GM18951 (cell line): ENCODE data around the gene VPS26B.

ENCODE experiments used
- POLR2A ChIP-seq: IDR thresholded peaks from 4 replicates; pipeline ENCODE4 v1.6.1; 2011; ENCODE audit warnings: mild to moderate bottlenecking; ENCODE audit not compliant: insufficient read length, insufficient read depth; ENCODE audit errors: extremely low read depth
- in situ Hi-C: fragments of 300-500 bp; cut with MboI; formaldehyde crosslinking; loops from one replicate; pipeline ENCODE4 v1.12.0; 2022; ENCODE audit warnings: low sequenced_read_pairs, mixed read lengths, inconsistent platforms; ENCODE audit not compliant: unreplicated experiment

The VPS26B gene

GRCh38 chr11:134257101-134257500 is 32.6 kb downstream of the VPS26B start:
- in situ Hi-C loops: no loop called here
- TF ChIP-seq POLR2A: no peak

- TF ChIP-seq POLR2A: no peak
- in situ Hi-C loops: no loop called here
Observed at GRCh38 chr11:134258577-134258976, 34.1 kb downstream of the VPS26B start.

- TF ChIP-seq POLR2A: no peak
- in situ Hi-C loops: no loop called here
Observed at GRCh38 chr11:134260503-134260902, 36.0 kb downstream of the VPS26B start.

DNA sequence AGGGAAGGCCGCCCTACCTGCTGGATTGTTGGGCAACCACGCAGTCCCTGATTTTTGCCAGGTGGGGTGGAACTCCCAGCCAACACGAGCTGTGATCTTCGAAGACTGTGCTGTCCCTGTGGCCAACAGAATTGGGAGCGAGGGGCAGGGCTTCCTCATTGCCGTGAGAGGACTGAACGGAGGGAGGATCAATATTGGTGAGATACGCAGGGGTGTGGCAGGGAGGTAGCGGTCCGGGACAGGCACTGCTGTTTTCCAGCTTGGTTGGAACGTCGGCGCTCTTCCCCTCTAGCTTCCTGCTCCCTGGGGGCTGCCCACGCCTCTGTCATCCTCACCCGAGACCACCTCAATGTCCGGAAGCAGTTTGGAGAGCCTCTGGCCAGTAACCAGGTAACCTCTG is 36.5 kb downstream of the VPS26B start:
- in situ Hi-C loops: no loop called here
- no peak for TF ChIP-seq POLR2A

GRCh38 chr11:134261626-134262488 is 37.4 kb downstream of the VPS26B start:
- in situ Hi-C loops: no loop called here
- TF ChIP-seq POLR2A: no peak

DNA sequence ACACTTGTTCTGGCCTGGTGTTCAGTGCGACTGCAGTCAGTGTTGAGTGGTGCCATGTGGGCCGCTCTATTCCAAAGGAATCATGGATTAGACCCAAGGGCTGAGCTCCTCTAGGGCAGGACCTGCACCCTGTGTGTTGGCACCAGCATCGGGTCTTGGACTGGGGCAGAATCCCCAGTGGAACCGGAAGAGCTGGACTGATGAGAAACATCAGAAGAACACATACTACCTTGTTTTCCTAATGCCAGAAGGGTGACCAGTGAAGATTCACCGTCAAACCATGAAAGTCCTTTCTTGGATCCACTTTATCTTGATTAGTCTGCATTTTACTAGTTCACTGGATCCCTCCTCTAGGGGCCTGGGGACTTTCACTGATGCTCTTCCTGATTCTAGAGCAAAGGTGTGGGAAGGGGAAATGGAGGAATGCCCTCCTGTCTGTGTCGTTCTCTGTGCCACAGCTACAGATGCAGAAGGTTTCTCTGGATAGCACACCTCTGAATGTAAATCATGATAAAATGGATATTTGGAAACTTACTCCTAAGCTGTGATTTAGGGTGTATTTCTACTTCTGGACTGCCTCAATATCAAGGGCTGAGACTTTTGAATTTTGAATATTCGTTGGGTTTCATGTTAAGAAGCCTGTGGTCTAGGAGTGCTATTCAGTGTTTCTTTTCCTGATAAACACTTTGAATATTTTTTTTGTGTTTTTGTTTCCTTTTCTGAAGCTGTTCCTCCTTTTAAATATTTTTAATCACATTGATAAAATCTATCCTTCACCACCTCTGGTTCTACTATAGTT is 40.7 kb downstream of the VPS26B start:
- TF ChIP-seq POLR2A: no peak
- in situ Hi-C loops: no loop called here

GRCh38 chr11:134266440-134266839 is 42.0 kb downstream of the VPS26B start:
- TF ChIP-seq POLR2A: no peak
- in situ Hi-C loops: no loop called here

DNA sequence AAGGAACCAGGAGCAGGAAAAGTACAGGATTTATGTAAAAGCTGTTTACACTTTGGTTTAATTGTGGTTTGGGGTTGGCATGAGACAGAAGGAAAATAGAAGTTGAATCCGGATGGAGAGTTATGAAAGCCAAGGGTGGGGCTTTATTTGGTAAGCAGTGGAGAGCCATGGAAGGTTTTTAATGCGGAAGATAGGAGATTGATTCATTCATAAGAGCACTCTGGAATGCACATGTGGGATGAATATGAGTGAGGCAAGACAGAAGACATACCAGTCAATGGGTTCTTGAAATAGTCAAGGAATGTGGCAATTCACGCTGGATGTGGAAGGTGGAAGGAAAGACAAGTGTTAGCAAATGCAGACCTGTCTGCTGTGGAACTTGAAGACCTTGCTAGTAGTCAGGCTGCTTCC is 42.4 kb downstream of the VPS26B start:
- no peak for TF ChIP-seq POLR2A
- in situ Hi-C loops: no loop called here

GRCh38 chr11:134267461-134267860 is 43.0 kb downstream of the VPS26B start:
- no peak for TF ChIP-seq POLR2A
- in situ Hi-C loops: no loop called here

DNA sequence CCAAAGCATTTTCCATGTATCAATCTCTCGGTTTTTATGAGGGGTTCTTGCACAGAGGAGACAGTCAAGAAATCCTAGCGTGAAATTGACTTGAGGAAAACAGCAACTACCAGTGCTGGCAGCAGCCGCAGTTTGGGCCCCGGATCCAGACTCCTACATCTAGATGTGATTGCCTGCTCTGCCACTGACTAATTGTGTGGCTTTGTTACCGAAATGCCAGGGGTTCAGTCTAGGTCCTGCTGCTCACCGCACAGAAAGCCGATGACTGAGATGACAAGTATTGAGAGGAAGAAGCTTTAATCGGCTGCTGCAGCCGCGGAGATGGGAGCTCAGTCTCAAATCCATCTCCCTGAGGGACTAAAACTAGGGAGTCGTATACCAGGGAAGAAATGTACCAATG is 43.5 kb downstream of the VPS26B start:
- in situ Hi-C loops: no loop called here

DNA sequence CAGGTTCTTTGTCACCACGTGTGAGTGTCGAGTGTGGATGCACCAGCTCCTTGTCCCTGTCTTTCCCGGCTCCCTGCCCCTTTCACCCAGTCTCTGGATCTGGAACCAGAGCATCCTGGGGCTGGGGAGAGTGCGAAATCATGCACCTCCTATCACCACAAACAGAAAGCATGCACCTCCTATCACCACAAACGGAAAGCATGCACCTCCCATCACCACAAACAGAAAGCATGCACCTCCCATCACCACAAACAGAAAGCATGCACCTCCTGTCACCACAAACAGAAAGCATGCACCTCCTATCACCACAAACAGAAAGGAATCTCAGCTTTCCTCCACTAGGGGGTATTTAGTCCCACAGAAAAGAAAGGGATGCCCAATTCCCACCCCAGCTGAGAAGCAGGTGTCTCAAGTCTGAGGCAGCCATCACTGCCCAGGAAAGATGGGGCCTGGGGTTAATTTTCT is 45.8 kb downstream of the VPS26B start:
- TF ChIP-seq POLR2A: no peak
- in situ Hi-C loops: no loop called here

More for the DNA sequence above, 43.5 kb downstream of the VPS26B start:
- no peak for TF ChIP-seq POLR2A

DNA sequence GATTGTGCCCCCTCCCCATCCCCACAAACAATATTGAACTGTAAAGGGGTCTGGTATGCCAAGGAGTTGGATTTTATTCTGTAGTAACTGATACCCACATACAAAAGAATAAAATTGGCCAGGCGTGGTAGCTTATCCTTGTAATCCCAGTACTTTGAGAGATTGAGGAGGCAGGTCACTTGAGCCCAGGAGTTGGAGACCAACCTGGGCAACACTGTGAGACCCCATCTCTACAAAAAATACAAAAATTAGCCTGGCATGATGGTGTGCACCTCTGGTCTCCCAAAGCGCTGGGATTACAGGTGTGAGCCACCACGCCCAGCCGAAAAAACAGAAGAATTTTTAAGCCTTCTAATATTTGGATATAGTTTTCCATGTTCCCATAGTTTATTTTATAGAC is 47.5 kb downstream of the VPS26B start:
- no peak for TF ChIP-seq POLR2A
- in situ Hi-C loops: no loop called here

DNA sequence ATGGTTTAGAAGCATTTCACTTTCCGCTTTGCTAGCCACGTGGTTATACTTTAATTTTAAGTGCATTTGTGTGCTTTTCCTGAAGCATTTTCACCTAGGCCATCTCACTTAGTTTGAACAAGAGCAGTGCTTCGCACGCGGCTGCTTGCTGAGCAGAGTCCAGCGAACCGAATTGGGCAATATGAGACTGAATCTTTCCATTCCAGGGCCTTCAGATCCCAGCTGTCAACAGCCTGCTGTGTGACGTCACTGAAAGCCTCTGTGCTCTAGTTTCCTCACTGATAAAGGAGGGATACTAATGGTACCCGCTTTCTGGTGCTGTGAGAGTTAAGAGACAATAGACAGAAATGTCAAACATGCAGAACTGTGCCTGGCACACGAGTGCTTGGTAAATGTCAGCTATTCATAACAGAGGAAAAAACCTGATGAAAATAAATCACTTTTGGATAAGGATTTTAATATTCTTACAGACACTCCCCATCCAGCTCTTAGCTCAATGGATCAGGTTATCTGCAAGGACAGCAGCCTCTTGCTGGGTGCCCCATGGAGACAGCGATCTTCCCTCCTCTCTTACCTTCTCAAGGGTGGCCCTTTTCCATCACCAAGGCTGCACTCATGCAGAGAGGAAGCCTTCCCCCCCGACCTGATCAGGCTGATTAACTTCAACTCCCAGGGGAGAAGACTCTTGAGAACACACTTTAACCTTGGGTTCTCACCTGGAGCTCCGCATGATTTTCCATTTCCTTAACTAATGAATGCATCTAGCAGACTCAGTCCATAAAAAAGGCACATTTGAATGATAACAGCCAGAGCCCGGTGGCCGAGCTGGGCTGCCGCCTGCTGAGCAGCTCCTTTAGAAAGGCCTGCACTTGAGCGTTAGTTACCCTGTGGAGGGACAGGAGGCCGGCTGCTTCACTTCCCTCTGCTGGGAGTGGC is 48.2 kb downstream of the VPS26B start:
- in situ Hi-C loops: no loop called here
- TF ChIP-seq POLR2A: no peak
